Activated CD4-positive, alpha-beta T cell treated with anti-CD3 and anti-CD28 coated beads, Interleukin-2, amount 50 U/mL, for 24 hours (primary cell): Measurements from ENCODE around the gene CEP68.
"Not testable (repeated sequence)": the region's sequence is repeated elsewhere in the genome, so short reads cannot be mapped to it uniquely, and the experiment has no call there.

Experiments
- DNase-seq, 2 donors: peaks; one replicate each; pipeline ENCODE4 v3.0.0-alpha.2; 2020; ENCODE audit warnings: low read depth in 1 of 2, low spot score in 1 of 2

The CEP68 gene

GRCh38 chr2:65129826-65130663 is 73.8 kb downstream of the CEP68 start, which contains the start of gene RAB1A:
Gene RAB1A, minus strand, starts transcription at chr2:65130106. Its CDS starts 191 bp downstream, at chr2:65129915.
- DNase-seq: peak; percentile 92 to 99

- DNase-seq: peak in 1 of 2 donors; percentile 8
Observed at GRCh38 chr2:65130664-65131175, 74.5 kb downstream of the CEP68 start.

GRCh38 chr2:65132930-65133329 is 76.7 kb downstream of the CEP68 start:
- DNase-seq: not testable (repeated sequence)

- no peak for DNase-seq
Observed at GRCh38 chr2:65133626-65134025, 77.4 kb downstream of the CEP68 start.

GRCh38 chr2:65134158-65134557 is 77.9 kb downstream of the CEP68 start:
- DNase-seq: no peak

GRCh38 chr2:65136253-65136652 is 80.0 kb downstream of the CEP68 start:
- no peak for DNase-seq
